Astrocyte of the spinal cord (primary cell): ENCODE results near the gene UGT1A4.

Experiments
- DNase-seq: peaks from one replicate; pipeline ENCODE4 v3.0.0; 2011; ENCODE audit warnings: low read depth, low spot score
- H3K4me3 ChIP-seq: 2 replicates; pipeline ENCODE4 v1.5.1; 2011; ENCODE audit warnings: low read depth, mild to moderate bottlenecking, low read length, moderate library complexity
- in situ Hi-C: cut with HindIII; loops from 2 replicates; pipeline ENCODE4 v1.10.0; 2017; ENCODE audit warnings: low sequenced_read_pairs
- TF ChIP-seq, protein P1 (sequence below): IDR thresholded peaks from 2 replicates; pipeline ENCODE4 v1.5.1; 2012; ENCODE audit warnings: low read depth, mild to moderate bottlenecking, low read length, inconsistent platforms

Gene UGT1A4

DNA sequence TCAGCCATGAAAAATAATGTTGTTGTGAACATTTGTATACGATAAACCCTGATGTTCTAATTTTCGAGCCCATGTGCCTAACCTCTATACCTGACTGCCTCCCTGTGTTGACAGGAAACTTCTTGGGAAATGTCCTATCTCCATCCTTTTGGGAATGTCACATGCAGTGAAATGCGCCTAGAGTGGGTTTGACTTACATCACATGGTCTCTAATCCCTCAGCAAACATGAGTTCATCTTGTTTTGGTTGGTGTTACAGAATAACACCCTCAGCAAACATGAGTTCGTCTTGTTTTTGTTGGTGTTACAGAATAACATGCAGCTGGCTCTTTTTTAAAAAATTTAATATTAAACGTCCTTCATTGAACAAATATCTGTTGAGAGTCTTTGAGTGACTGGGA lies 30.2 kb upstream of the UGT1A4 start:
- no peak for DNase-seq
- H3K4me3 ChIP-seq = no peak overlapping the region
- in situ Hi-C loops = no loop called here
- TF ChIP-seq, protein P1, sequence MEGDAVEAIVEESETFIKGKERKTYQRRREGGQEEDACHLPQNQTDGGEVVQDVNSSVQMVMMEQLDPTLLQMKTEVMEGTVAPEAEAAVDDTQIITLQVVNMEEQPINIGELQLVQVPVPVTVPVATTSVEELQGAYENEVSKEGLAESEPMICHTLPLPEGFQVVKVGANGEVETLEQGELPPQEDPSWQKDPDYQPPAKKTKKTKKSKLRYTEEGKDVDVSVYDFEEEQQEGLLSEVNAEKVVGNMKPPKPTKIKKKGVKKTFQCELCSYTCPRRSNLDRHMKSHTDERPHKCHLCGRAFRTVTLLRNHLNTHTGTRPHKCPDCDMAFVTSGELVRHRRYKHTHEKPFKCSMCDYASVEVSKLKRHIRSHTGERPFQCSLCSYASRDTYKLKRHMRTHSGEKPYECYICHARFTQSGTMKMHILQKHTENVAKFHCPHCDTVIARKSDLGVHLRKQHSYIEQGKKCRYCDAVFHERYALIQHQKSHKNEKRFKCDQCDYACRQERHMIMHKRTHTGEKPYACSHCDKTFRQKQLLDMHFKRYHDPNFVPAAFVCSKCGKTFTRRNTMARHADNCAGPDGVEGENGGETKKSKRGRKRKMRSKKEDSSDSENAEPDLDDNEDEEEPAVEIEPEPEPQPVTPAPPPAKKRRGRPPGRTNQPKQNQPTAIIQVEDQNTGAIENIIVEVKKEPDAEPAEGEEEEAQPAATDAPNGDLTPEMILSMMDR = no peak

DNA sequence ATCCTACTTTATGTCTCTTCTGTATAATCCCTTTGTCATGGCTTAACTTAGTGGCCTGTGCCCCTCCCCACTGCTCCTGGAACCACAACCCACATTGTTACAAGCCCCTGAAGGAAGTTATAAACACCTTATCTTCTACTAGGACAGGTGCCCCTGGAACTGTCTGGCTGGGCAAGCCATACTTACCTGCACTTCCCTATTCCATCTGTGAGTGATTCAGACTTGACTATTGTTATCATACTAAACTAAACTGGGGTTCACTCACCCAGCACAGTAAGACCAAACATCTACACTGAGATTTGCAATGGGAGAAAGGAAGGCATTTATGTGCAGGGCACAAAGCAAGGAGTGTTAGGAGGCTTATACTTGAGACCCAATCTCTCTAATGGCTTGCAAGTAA lies 29.5 kb upstream of the UGT1A4 start:
- in situ Hi-C loops = no loop called here
- no peak overlapping the region for H3K4me3 ChIP-seq
- TF ChIP-seq, protein P1 = no peak
- no peak for DNase-seq

DNA sequence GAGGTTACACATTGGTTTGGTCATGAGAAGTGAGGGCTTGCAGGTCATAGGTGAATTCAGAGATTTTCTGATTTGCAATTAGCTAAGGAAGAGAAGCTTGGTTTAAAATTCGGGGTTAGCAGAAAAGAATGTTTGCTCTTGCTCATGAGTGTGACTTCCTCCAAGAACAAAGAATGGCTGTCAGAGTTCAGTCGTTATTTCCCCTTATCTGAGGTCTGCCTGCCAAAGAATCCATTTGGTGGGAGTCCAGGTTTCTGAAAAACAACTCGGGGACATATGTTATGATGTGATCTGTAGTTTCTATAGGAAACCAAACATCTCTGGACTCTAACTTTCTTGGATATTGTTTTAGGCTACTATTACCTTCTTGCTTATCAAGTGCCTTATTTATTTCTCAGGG lies 29.0 kb upstream of the UGT1A4 start:
- in situ Hi-C loops = no loop called here
- TF ChIP-seq, protein P1 = no peak

DNA sequence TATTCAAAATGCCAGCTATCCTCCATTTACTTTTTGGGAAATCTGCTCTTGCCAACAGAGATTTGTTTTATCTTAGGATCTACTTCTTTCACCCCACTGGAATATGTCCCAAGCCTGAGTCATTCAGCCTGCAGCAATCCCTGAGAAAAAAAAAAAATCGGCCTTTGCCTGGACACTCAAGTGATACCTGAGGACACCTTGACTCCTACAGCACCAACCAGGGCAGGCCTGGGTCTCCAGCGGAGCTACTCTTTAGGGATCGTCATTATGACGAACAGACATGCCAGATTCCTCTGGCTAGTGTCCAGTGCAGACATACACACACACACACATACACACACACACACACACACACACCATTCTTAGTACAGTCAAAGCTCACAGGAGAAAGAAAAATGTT lies 28.1 kb upstream of the UGT1A4 start:
- H3K4me3 ChIP-seq = no peak overlapping the region
- no peak for DNase-seq
- TF ChIP-seq, protein P1 = no peak
- in situ Hi-C loops = no loop called here

More for the DNA sequence above, 29.0 kb upstream of the UGT1A4 start:
- H3K4me3 ChIP-seq = no peak overlapping the region
- no peak for DNase-seq

DNA sequence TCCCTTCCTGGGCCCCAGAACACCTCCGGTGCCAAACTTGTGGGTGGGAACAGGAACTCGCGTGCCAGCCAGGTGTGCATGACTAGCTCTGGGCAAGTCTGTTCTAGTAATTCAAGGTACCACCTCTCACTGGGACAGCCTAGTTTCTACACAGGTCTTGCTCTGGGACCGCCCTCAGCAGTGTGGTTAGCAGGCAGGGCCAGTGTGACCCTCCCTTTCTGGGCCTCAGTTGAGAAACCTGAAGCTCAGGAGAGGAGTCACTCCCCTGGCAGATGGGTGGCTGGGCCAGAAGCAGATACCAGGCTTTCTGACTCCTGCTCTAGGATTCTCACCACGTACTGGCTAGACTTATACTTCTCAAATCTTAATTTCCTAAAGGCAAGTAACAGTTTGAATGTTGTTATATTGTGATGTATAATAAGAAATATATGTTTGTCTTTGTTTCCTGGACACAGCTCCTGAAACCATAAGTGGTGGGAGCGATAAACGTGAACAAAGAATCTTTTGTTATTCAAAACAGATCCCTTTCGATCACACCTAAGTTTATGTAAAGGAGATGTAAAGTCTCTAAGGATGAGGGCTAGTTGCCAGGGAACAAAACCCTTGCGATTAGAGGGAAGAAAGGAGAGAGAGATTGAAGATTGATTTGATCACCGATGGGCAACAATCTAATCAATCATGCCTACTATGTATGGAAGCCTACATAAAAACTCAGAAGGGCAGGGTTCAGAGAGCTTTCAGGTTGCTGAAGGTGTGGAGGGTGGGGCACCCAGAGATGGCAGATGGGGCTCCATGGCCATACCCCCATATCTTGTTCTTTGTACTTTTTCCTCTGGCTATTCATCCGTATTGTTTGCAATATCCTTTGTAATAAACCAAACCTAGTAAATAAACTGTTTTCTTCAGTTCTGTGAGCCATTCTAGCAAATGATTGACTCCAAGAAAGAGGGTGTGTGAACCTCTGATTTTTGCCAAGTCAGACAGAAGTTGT lies 26.8 kb upstream of the UGT1A4 start:
- no peak overlapping the region for H3K4me3 ChIP-seq
- in situ Hi-C loops = no loop called here
- DNase-seq = no peak
- TF ChIP-seq, protein P1 = no peak

DNA sequence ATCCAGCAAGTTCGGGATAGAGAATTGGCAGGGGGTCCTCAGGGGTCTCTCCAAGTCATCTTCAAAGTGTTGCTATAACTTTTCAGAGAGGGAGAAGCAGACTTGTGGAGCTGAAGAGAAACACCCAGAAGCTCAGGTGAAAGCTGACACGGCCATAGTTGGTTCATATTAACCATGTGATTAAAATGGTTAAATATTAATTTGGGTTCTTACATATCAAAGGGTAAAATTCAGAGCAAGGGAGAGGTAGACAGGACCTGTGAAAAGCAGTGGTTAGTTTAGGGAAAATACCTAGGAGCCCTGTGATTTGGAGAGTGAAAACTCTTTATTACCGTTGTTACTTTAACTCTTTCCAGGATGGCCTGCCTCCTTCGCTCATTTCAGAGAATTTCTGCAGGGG lies 25.9 kb upstream of the UGT1A4 start, which contains the start of gene UGT1A6:
UGT1A6 (plus strand) TSS at position 243 of the 400 bp plus-strand sequence; CDS start at position 358, 115 bp downstream.
- DNase-seq = no peak
- in situ Hi-C loops = no loop called here
- TF ChIP-seq, protein P1 = no peak
- no peak within 1 kb of the TSS for H3K4me3 ChIP-seq
